H1 (cell line): ENCODE measurements around the gene SYVN1. TPM values are rescaled to one million over a fixed set of nuclear protein-coding genes. Genes with fewer than 3 reads are reported as not detected.

Experiments used
- BRCA1 ChIP-seq: IDR thresholded peaks from 2 replicates; pipeline ENCODE4 v1.6.1; 2012; ENCODE audit warnings: low read depth, low read length, improper control_type of control experiment
- CREB1 ChIP-seq: IDR thresholded peaks from 2 replicates; pipeline ENCODE4 v1.6.1; 2012; ENCODE audit warnings: inconsistent platforms
- EGR1 ChIP-seq: IDR thresholded peaks from 2 replicates; pipeline ENCODE4 v1.6.1; 2011; ENCODE audit warnings: low read depth, low read length, borderline replicate concordance
- JUN ChIP-seq: IDR thresholded peaks from 2 replicates; pipeline ENCODE4 v1.6.1; 2011; ENCODE audit warnings: low read depth, mild to moderate bottlenecking, improper control_type of control experiment, low read length
- POLR2A ChIP-seq, 2 experiments: IDR thresholded peaks; 1 replicate in 1 of 2; 2 replicates in 1 of 2; pipeline ENCODE4 v1.6.1; 2011; ENCODE audit warnings: low read depth in 2 of 2, low read length in 2 of 2, mild to moderate bottlenecking in 2 of 2; ENCODE audit errors: control extremely low read depth in 1 of 2
- RXRA ChIP-seq: IDR thresholded peaks from 2 replicates; pipeline ENCODE4 v1.6.1; 2011; ENCODE audit warnings: low read depth, mild to moderate bottlenecking, low read length, moderate library complexity; ENCODE audit not compliant: insufficient read depth
- SIN3A ChIP-seq, 2 experiments: IDR thresholded peaks in 1 of 2; conservative IDR thresholded peaks in 1 of 2; 2 replicates each; pipeline ENCODE4 v1.6.1; 2011 to 2012; ENCODE audit warnings: low read length in 2 of 2, improper control_type of control experiment in 1 of 2, low read depth in 1 of 2, mild to moderate bottlenecking in 1 of 2
- TAF1 ChIP-seq: IDR thresholded peaks from 2 replicates; pipeline ENCODE4 v1.6.1; 2011; ENCODE audit warnings: mild to moderate bottlenecking, low read depth, low read length
- ZNF274 ChIP-seq: IDR thresholded peaks from 2 replicates; pipeline ENCODE4 v1.7.0; 2012; ENCODE audit warnings: low read length, borderline replicate concordance; ENCODE audit errors: extremely low read depth
- polyA plus RNA-seq, 7 experiments: library from polyadenylated mRNA; depleted of rRNA in 3 of 7; stranded (reverse) in 5 of 7; unstranded in 2 of 7; fragments of >200 nt in 5 of 7; fragments of 200-250 nt in 2 of 7; gene quantifications; 1 replicate in 5 of 7; 2 replicates in 1 of 7; 4 replicates in 1 of 7; pipeline versions ENCODE4 v1.2.1 to v1.2.3, GENCODE V29; 2011 to 2013; ENCODE audit warnings: missing spikeins in 2 of 7, mixed read lengths in 2 of 7
- total RNA-seq: library from RNA; stranded (reverse); fragmentation: NEBNext Ultra II Directional; extraction: Animal tissue kit (Norgen Biotek cat#: 25700); gene quantifications from 2 replicates; pipeline ENCODE4 v1.2.1, GENCODE V29; 2021
- TF ChIP-seq, protein P1 (sequence below): fragments of 300-600 bp; sonication (generic); IDR thresholded peaks from 2 replicates; pipeline ENCODE4 v1.7.1; 2012; ENCODE audit warnings: low read length, moderate library complexity, mild to moderate bottlenecking, inconsistent platforms; ENCODE audit not compliant: insufficient replicate concordance

The SYVN1 gene
- total and polyA plus RNA-seq, 2 of the 8 experiments (the other 6 are each of a cell fraction or from before 2014, with no cell fraction given): 27.8 to 29.4 TPM

DNA sequence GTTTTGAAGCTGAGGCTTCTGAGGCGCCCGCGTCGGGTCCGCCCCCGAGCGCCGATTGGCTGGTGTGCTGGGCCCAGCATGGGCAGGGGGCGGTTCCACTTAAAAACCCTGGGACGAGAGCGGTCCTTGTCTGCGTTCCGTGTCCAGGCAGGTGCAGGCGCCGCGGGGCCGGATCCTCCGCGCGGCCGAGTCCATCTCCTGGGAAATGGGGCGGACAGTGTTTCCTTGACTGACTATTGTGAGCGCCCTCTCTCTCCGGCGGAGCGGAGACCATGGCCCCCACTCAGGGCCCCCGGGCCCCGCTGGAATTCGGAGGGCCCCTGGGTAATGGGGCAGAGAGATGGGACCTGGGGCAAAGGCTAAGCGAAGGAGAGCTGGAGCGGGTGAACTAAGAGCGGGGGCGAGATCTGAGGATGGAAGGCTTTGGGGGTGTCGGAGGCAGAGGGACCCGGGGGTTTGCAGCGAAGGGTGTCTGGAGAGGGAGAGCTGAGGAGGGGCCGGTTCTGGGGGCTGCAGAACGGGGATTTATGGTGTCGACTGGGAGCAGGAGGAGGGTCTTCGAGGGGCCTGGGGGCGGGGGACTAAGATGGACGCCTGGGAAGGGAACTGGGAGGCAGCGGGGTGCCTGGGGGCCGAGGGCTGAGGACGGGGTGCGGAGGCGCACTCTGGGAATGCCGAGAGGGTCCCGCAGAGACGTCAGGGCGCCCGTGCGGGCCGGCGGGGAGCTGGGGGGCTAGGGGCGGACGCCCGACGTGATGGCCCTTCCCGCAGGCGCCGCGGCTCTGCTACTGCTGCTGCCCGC is 22.4 kb downstream of the SYVN1 start, which contains the start of gene TM7SF2 (continued):
- TF ChIP-seq, protein P1, sequence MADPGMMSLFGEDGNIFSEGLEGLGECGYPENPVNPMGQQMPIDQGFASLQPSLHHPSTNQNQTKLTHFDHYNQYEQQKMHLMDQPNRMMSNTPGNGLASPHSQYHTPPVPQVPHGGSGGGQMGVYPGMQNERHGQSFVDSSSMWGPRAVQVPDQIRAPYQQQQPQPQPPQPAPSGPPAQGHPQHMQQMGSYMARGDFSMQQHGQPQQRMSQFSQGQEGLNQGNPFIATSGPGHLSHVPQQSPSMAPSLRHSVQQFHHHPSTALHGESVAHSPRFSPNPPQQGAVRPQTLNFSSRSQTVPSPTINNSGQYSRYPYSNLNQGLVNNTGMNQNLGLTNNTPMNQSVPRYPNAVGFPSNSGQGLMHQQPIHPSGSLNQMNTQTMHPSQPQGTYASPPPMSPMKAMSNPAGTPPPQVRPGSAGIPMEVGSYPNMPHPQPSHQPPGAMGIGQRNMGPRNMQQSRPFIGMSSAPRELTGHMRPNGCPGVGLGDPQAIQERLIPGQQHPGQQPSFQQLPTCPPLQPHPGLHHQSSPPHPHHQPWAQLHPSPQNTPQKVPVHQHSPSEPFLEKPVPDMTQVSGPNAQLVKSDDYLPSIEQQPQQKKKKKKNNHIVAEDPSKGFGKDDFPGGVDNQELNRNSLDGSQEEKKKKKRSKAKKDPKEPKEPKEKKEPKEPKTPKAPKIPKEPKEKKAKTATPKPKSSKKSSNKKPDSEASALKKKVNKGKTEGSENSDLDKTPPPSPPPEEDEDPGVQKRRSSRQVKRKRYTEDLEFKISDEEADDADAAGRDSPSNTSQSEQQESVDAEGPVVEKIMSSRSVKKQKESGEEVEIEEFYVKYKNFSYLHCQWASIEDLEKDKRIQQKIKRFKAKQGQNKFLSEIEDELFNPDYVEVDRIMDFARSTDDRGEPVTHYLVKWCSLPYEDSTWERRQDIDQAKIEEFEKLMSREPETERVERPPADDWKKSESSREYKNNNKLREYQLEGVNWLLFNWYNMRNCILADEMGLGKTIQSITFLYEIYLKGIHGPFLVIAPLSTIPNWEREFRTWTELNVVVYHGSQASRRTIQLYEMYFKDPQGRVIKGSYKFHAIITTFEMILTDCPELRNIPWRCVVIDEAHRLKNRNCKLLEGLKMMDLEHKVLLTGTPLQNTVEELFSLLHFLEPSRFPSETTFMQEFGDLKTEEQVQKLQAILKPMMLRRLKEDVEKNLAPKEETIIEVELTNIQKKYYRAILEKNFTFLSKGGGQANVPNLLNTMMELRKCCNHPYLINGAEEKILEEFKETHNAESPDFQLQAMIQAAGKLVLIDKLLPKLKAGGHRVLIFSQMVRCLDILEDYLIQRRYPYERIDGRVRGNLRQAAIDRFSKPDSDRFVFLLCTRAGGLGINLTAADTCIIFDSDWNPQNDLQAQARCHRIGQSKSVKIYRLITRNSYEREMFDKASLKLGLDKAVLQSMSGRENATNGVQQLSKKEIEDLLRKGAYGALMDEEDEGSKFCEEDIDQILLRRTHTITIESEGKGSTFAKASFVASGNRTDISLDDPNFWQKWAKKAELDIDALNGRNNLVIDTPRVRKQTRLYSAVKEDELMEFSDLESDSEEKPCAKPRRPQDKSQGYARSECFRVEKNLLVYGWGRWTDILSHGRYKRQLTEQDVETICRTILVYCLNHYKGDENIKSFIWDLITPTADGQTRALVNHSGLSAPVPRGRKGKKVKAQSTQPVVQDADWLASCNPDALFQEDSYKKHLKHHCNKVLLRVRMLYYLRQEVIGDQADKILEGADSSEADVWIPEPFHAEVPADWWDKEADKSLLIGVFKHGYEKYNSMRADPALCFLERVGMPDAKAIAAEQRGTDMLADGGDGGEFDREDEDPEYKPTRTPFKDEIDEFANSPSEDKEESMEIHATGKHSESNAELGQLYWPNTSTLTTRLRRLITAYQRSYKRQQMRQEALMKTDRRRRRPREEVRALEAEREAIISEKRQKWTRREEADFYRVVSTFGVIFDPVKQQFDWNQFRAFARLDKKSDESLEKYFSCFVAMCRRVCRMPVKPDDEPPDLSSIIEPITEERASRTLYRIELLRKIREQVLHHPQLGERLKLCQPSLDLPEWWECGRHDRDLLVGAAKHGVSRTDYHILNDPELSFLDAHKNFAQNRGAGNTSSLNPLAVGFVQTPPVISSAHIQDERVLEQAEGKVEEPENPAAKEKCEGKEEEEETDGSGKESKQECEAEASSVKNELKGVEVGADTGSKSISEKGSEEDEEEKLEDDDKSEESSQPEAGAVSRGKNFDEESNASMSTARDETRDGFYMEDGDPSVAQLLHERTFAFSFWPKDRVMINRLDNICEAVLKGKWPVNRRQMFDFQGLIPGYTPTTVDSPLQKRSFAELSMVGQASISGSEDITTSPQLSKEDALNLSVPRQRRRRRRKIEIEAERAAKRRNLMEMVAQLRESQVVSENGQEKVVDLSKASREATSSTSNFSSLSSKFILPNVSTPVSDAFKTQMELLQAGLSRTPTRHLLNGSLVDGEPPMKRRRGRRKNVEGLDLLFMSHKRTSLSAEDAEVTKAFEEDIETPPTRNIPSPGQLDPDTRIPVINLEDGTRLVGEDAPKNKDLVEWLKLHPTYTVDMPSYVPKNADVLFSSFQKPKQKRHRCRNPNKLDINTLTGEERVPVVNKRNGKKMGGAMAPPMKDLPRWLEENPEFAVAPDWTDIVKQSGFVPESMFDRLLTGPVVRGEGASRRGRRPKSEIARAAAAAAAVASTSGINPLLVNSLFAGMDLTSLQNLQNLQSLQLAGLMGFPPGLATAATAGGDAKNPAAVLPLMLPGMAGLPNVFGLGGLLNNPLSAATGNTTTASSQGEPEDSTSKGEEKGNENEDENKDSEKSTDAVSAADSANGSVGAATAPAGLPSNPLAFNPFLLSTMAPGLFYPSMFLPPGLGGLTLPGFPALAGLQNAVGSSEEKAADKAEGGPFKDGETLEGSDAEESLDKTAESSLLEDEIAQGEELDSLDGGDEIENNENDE: no peak
- TF ChIP-seq JUN: no peak
- TF ChIP-seq SIN3A (conservative IDR thresholded peaks at IDR 0.05 in 1 of 2, IDR thresholded peaks at IDR 0.05 in 1 of 2; ENCODE audit: low read depth in 1 of 2, low read length in 2 of 2): peak in 1 of 2 experiments; percentile 46; a peak in 1 of 4 replicates
- TF ChIP-seq BRCA1: no peak
- TF ChIP-seq TAF1: peak; percentile 83
- 0 out of 2 replicates have a peak, but pooled peaks have one; percentile 3 for TF ChIP-seq EGR1
- TF ChIP-seq ZNF274: no peak
- 0 out of 2 replicates have a peak, but pooled peaks have one; percentile 8 for TF ChIP-seq CREB1
- peak in 1 of 2 experiments; percentile 91; a peak in 2 of 3 replicates for TF ChIP-seq POLR2A (IDR thresholded peaks at IDR 0.05; ENCODE audit: control extremely low read depth in 1 of 2, low read depth in 2 of 2, low read length in 2 of 2)
- TF ChIP-seq RXRA: no peak
